Loucy (cell line): ENCODE data around the gene PLEKHO2.

Experiments used
- H2AFZ ChIP-seq: fragments of 200-600 bp; sonication (generic); 2 replicates; pipeline ENCODE4 v1.6.0; 2016; ENCODE audit warnings: antibody characterized with exemption, mild to moderate bottlenecking, low read length, moderate library complexity
- H3F3A ChIP-seq: fragments of 200-600 bp; 2 replicates; pipeline ENCODE4 v1.6.0; 2016; ENCODE audit warnings: antibody characterized with exemption, low read depth, mild to moderate bottlenecking
- H3K27me3 ChIP-seq: fragments of 200-600 bp; sonication (generic); 2 replicates; pipeline ENCODE4 v1.6.1; 2014; ENCODE audit warnings: low read length, mild to moderate bottlenecking; ENCODE audit not compliant: insufficient read depth, poor library complexity, severe bottlenecking
- H3K36me3 ChIP-seq: fragments of 200-600 bp; sonication (generic); 2 replicates; pipeline ENCODE4 v1.6.1; 2016; ENCODE audit warnings: low read length; ENCODE audit not compliant: insufficient read depth
- H3K4me1 ChIP-seq: fragments of 200-600 bp; sonication (generic); 2 replicates; pipeline ENCODE4 v1.5.1; 2014; ENCODE audit warnings: low read length, mild to moderate bottlenecking; ENCODE audit not compliant: insufficient read depth, poor library complexity, severe bottlenecking
- H3K4me2 ChIP-seq: fragments of 200-600 bp; sonication (generic); 2 replicates; pipeline ENCODE4 v1.6.0; 2014; ENCODE audit warnings: antibody characterized with exemption, low read length, low read depth, mild to moderate bottlenecking; ENCODE audit not compliant: poor library complexity, severe bottlenecking
- H3K4me3 ChIP-seq: fragments of 200-600 bp; sonication (generic); 2 replicates; pipeline ENCODE4 v1.5.1; 2014; ENCODE audit warnings: low read length, mild to moderate bottlenecking, mixed read lengths; ENCODE audit not compliant: poor library complexity, severe bottlenecking
- H3K79me2 ChIP-seq: fragments of 200-600 bp; sonication (generic); 2 replicates; pipeline ENCODE4 v1.6.1; 2014; ENCODE audit warnings: low read length; ENCODE audit not compliant: insufficient read depth
- H3K9ac ChIP-seq: fragments of 200-600 bp; sonication (generic); 2 replicates; pipeline ENCODE4 v1.6.0; 2014; ENCODE audit warnings: mild to moderate bottlenecking, low read depth, low read length, moderate library complexity; ENCODE audit not compliant: poor library complexity, severe bottlenecking
- H3K9me2 ChIP-seq: fragments of 200-600 bp; sonication (generic); replicated peaks from 2 replicates; pipeline ENCODE4 v1.6.1; 2016; ENCODE audit warnings: low read depth, low read length, mixed read lengths
- H3K9me3 ChIP-seq: fragments of 200-600 bp; sonication (generic); 2 replicates; pipeline ENCODE4 v1.6.1; 2014; ENCODE audit warnings: mild to moderate bottlenecking, antibody characterized with exemption, low read length, low read depth; ENCODE audit not compliant: insufficient read depth
- H4K20me1 ChIP-seq: fragments of 200-600 bp; sonication (generic); 2 replicates; pipeline ENCODE4 v1.6.0; 2014; ENCODE audit warnings: antibody characterized with exemption, low read length, mild to moderate bottlenecking; ENCODE audit not compliant: insufficient read depth, poor library complexity, severe bottlenecking
- CTCF ChIP-seq: fragments of 200-600 bp; sonication (generic); conservative IDR thresholded peaks from 2 replicates; pipeline ENCODE4 v1.5.1; 2014; ENCODE audit warnings: mild to moderate bottlenecking, antibody characterized with exemption, low read length
- EZH2phosphoT487 ChIP-seq: fragments of 200-600 bp; IDR thresholded peaks from 2 replicates; pipeline ENCODE4 v1.6.1; 2018; ENCODE audit warnings: antibody characterized with exemption, mild to moderate bottlenecking, moderate library complexity, borderline replicate concordance

PLEKHO2 gene

GRCh38 chr15:64888336-64888735 is 46.6 kb downstream of the PLEKHO2 start:
- H3K4me1 ChIP-seq = peaks cover 29% of the 10 kb centered on the region
- no peak overlapping the region for H3K4me2 ChIP-seq
- no peaks in the 10 kb centered on the region for H3K79me2 ChIP-seq
- TF ChIP-seq EZH2phosphoT487 (no peak), CTCF (no peak)
- no peaks in the 10 kb centered on the region for H3K27me3 ChIP-seq
- no peaks in the 10 kb centered on the region for H3K9me2 ChIP-seq
- H4K20me1 ChIP-seq = no peaks in the 10 kb centered on the region
- H3K9ac ChIP-seq = no peak overlapping the region
- H3K36me3 ChIP-seq = no peaks in the 10 kb centered on the region
- H2AFZ ChIP-seq = no peak overlapping the region
- no peak overlapping the region for H3K4me3 ChIP-seq
- H3K9me3 ChIP-seq = no peaks in the 10 kb centered on the region
- peaks cover 7% of the 10 kb centered on the region; the same call in 1 of the 2 replicates for H3F3A ChIP-seq

- Histone ChIP-seq H3K9me3 (no peaks in the 10 kb centered on the region), H3K4me2 (peak overlapping the region; percentile 94), H3K9me2 (no peaks in the 10 kb centered on the region), H3K27me3 (no peaks in the 10 kb centered on the region), H3K36me3 (no peaks in the 10 kb centered on the region), H3K9ac (peak overlapping the region; percentile 93), H4K20me1 (no peaks in the 10 kb centered on the region), H3F3A (peaks cover 21% of the 10 kb centered on the region; the same call in 1 of the 2 replicates), H3K4me3 (peak overlapping the region; percentile 72), H2AFZ (0 out of 2 replicates have a peak overlapping the region, but pooled peaks have one; percentile 9), H3K79me2 (no peaks in the 10 kb centered on the region), H3K4me1 (peaks cover 46% of the 10 kb centered on the region)
- TF ChIP-seq EZH2phosphoT487 (no peak), CTCF (no peak)
Measured at GRCh38 chr15:64891561-64891960, 49.8 kb downstream of the PLEKHO2 start.

- Histone ChIP-seq H3K4me1 (peaks cover 58% of the 10 kb centered on the region), H2AFZ (no peak overlapping the region), H3K36me3 (no peaks in the 10 kb centered on the region), H3F3A (peaks cover 21% of the 10 kb centered on the region; the same call in 1 of the 2 replicates), H3K79me2 (no peaks in the 10 kb centered on the region), H3K4me3 (peak overlapping the region; percentile 72), H3K9me3 (no peaks in the 10 kb centered on the region), H3K9me2 (no peaks in the 10 kb centered on the region), H3K9ac (peak overlapping the region; percentile 93), H4K20me1 (no peaks in the 10 kb centered on the region), H3K4me2 (peak overlapping the region; percentile 94), H3K27me3 (no peaks in the 10 kb centered on the region)
- TF ChIP-seq EZH2phosphoT487 (no peak), CTCF (no peak)
Measured at GRCh38 chr15:64892847-64893403, 51.2 kb downstream of the PLEKHO2 start.
